GM12875 (cell line): Measurements from ENCODE around the gene RBM28.

Source experiments
- H3K4me3 ChIP-seq: one replicate; pipeline ENCODE4 v1.5.1; 2011; ENCODE audit warnings: low read depth, low read length, control low read depth
- TF ChIP-seq, protein P1 (sequence below): IDR thresholded peaks from 2 replicates; pipeline ENCODE4 v1.5.1; 2011; ENCODE audit warnings: low read depth, mild to moderate bottlenecking, control low read depth, inconsistent platforms, low read length, moderate library complexity, borderline replicate concordance; ENCODE audit not compliant: insufficient read depth

The RBM28 gene

DNA sequence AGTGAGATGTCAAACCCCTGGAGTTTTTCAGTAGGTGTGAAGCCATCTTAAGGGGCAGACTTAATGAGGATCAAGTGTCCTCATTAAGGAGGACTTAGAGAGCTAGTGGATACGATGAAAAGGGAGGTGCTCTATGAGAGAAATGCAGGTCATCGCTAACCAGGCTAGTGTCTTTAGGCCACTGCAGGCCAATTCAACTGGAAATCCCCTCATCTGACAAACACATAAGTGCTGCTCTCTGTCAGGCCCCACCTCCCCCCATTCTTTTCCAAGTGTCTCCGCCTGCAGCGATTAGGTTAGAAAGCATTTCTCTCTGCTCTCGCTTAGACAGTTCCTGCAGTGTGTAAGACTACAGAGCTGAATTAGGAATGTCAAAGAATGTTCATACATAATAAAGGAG, 33.7 kb downstream of the RBM28 start:
- no peak overlapping the region for H3K4me3 ChIP-seq
- TF ChIP-seq, protein P1, sequence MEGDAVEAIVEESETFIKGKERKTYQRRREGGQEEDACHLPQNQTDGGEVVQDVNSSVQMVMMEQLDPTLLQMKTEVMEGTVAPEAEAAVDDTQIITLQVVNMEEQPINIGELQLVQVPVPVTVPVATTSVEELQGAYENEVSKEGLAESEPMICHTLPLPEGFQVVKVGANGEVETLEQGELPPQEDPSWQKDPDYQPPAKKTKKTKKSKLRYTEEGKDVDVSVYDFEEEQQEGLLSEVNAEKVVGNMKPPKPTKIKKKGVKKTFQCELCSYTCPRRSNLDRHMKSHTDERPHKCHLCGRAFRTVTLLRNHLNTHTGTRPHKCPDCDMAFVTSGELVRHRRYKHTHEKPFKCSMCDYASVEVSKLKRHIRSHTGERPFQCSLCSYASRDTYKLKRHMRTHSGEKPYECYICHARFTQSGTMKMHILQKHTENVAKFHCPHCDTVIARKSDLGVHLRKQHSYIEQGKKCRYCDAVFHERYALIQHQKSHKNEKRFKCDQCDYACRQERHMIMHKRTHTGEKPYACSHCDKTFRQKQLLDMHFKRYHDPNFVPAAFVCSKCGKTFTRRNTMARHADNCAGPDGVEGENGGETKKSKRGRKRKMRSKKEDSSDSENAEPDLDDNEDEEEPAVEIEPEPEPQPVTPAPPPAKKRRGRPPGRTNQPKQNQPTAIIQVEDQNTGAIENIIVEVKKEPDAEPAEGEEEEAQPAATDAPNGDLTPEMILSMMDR: no peak

DNA sequence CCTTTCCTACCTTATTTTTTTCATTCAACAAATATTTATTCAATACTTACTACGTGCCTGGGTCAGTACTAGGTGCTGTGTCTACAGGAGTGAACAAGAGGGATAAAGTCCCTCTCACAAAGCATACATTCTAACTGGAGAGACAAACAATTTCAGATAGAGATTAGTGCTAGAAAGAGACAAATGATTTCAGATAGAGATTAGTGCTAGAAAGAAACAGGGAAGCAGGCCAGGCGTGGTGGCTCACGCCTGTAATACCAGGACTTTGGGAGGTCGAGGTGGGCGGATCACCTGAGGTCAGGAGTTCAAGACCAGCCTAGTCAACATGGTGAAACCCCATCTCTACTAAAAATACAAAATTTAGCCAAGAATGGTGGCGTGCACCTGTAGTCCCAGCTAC, 34.6 kb downstream of the RBM28 start:
- H3K4me3 ChIP-seq: no peak overlapping the region

DNA sequence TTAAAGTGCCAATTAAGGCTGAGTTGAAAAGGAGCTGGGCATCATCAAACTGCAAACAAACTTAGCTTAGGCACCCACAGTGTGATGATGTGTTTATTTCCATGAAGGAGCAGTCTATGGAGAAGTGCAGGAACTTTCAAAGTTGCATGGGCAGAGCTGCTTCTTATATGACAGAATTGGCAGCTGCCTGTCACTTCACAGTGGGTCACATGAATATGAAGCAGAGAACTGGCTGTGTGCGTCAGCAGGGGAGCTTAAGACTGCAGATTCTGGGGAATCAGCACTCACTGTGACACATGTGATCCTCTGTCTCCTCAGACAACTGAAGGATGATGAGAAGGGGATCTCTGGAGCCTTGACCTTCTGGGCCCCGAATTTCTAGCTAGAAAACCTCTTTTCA, 36.6 kb downstream of the RBM28 start:
- no peak overlapping the region for H3K4me3 ChIP-seq
- TF ChIP-seq, protein P1: no peak

More for the DNA sequence above, 34.6 kb downstream of the RBM28 start:
- TF ChIP-seq, protein P1: no peak

DNA sequence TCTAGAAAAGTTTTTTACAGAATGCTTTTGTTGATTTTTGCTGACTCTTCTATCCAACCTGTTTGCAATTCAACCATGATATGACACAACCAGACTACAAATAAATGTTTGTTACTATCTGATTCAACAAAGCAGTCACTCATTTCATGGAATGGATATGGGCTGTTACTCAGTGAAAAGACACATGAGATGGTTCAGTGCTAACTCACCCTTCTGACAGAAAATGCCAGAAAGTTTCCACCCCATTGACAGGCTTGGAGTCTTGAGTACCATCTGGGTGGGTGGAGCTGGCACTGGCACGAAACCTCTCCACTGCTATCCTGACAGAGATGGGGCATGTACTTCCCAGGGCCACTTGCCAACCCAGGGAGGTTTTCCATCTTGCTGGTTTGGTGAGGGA, 39.5 kb downstream of the RBM28 start:
- TF ChIP-seq, protein P1: no peak
- no peak overlapping the region for H3K4me3 ChIP-seq

DNA sequence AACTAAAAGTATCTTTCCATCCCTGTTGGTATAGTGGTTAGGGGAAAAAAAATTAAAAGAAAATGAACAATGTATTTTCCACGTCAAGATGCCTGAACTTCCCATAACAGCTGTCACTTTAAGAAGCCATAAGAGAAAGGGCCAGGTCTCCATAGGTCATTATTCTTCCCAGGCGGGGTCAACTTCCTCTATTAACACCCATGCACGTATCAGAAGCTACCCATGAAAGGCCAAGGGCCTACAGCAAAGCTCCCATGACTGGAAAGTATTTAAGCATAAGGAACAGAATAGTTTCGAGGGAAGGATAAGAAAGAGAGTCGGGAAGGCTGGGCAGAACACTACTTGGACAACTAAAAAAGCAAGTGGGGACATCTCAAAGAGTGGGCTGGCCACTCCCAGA, 40.1 kb downstream of the RBM28 start:
- H3K4me3 ChIP-seq: no peak overlapping the region
- TF ChIP-seq, protein P1: no peak

DNA sequence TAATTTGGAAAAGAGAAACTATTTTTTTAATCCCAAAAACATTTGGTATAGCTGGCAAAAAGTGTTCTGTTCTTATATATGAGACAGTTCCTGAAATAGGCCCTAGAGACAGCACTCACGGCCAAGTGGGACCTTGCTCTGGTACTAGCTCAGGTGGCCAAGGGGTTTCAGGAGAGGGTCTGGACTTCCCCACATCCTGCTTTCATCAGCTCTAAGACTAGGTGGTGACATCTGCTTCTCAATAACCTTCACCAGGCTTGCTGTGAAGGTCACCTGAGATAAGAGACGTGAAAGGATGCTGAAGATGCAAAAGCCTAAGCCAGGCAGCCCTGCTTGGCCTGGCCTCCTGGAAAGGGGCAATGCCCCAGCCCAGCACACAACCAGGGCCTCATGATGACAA, 40.6 kb downstream of the RBM28 start:
- H3K4me3 ChIP-seq: no peak overlapping the region
- TF ChIP-seq, protein P1: no peak

DNA sequence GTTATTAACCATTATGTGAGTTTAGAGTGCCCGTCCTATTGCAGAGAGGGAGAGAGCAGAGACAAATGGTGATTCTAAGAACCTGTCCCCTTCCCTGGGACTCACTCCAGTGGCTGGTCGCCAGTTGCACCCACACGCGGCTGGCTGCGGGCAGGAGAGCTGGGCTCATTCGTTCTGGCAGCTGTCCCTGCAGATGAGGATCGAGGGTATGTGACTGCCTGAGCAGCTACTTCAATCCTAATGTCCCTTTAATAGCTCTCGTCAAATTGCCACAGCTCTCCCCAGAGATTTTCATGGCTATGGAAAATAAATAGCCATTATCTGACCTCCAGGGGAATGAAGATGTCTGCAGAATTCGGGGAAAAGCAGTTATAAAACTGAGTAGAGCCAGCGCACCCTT, 41.6 kb downstream of the RBM28 start:
- TF ChIP-seq, protein P1: no peak
- no peak overlapping the region for H3K4me3 ChIP-seq
